GM12892 (cell line): ENCODE results near the gene CYTH2.

Experiments used
- DNase-seq: peaks from one replicate; pipeline ENCODE4 v3.0.0; 2011; ENCODE audit not compliant: insufficient read length
- FAIRE-seq: peaks from 2 replicates; lab custom pipeline; 2011; peaks lifted over from hg19 to GRCh38; lab: Jason Lieb, UNC
- POLR2A ChIP-seq: IDR thresholded peaks from 2 replicates; pipeline ENCODE4 v1.6.1; 2011; ENCODE audit warnings: low read depth, low read length, control low read depth
- POLR2AphosphoS5 ChIP-seq: IDR thresholded peaks from 2 replicates; pipeline ENCODE4 v1.6.1; 2011; ENCODE audit warnings: low read depth, low read length, control low read depth
- TAF1 ChIP-seq: IDR thresholded peaks from 2 replicates; pipeline ENCODE4 v1.6.1; 2011; ENCODE audit warnings: low read depth, mild to moderate bottlenecking, control low read depth, low read length, borderline replicate concordance

CYTH2 gene

GRCh38 chr19:48502350-48503018 lies 33.3 kb downstream of the CYTH2 start:
- no peak for FAIRE-seq
- no peak for TF ChIP-seq TAF1
- TF ChIP-seq POLR2A, result no peak
- no peak for TF ChIP-seq POLR2AphosphoS5
- peak; percentile 71 for DNase-seq

DNA sequence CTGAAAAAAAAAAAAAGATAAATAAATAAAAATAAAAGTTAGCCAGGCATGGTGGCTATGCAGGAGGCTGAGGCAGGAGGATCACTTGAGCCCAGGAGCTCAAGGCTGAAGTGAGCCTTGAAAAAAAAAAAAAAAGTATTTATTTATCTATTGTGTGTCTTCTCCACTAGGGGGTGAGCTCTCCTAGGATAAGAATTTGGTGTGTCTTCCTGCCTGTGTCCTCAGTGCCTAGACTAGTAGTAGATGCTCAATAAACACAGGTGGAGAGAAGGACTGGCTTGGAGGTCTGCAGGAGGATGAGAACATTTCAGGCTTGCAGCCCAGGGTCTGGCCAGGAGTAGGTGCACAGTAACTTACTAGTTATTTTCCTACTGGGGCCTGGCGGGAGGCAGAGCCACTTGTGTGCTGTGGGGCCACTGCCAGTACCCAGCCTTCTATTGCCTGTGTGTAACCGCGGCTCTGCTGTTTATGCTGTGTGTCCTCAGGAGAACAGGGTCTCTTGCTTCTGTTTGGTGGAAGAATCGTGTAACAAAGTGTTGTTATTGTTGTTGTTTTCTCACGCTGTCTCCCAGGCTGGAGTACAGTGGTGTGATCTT lies 37.1 kb downstream of the CYTH2 start:
- FAIRE-seq (no peak), DNase-seq (peak; percentile 42)
- TF ChIP-seq TAF1, result no peak
- TF ChIP-seq POLR2A, result no peak
- no peak for TF ChIP-seq POLR2AphosphoS5

DNA sequence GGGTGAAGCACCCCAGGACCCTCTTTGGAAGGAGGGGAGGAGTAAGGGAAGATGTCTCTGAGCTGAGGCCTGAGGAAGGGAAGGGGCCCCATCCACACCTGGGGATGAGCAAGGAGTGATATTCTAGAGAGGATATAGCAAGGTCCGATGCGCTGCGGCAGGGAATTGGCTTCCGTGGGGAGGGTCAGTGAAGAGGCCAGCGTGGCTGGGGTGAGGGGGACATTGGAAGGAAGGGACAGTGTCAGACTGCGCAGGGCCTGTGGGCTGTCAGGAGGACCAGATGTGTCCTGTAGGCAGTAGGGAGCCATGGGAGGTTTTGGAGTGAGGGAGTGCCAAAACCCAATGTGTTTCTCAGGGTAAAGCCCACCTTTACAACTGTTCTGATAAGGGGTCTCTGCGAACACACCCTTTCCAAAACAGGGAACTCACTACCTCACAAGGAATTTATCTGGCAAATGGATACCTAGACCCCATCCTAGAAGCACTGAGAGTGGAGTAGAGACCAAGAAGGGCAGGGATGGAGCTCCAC lies 38.8 kb downstream of the CYTH2 start:
- DNase-seq, result no peak
- TF ChIP-seq POLR2AphosphoS5 (no peak), POLR2A (no peak), TAF1 (no peak)
- FAIRE-seq, result no peak

DNA sequence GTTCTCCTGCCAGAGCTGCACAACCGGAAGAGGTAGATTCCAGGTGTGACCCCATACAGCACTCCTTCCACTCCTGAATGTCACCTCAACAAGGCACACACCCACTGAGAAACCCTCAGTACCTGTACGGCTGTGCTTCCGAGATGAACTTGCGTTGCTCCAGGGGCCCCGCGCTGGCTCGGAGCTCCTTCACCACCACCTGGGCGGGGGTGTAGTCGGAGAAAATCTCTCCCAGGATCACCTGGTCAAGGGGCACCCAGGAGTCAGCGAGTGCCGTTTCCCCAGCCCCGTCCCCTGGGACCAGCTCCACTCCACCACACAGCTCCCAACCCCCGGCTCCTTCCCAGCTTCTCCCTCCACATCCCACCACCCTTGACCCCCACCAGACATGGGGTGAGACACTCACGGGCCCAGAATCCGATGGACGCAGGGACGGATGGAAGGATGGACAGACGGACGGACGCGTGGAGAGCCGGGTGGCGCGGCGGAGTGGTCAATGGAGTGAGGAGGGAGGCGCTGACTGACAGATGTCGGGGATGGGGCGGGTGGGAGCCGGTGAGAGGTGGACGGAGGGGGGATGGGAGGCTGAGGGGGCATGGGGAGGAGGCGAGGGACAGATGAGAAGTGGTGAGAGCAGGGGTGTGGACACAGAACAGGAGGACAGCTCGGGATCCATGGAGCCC lies 39.7 kb downstream of the CYTH2 start:
- DNase-seq, result no peak
- FAIRE-seq, result no peak
- TF ChIP-seq TAF1 (no peak), POLR2AphosphoS5 (no peak), POLR2A (no peak)

DNA sequence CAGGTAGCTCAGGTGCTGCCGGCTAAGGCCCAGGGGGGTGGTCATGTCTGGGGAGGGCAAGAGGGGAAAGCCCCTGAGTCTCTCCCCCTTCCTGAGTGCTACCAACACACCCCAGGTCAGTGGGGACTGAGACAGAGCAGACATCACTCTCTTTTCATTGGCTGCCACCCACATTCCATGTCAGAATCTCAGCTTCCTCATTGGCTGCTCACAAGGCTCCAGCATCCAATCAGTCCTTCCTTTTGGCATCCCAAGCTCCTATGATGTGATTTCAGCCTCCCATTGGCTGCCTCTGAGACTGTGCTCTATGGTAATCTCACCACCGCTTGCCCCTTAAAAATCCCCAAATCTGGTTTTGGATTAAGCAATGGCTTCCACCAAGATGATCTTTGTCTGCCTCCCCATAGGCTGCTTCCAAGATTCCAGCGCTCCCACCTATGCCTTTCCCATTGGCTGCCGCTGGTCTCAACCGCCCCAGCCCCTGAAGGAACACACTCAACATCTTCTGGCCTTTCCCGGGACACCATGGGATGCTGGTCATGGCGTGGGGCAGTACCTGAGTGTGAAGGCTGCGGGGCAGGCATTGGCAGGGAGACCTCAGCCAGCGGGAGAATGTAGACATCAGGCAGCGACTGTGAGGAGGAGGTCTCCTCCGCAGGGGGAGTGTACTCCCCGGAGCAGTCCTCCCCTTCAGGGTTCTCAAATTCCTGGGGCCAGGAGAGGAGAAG lies 40.5 kb downstream of the CYTH2 start:
- DNase-seq (no peak), FAIRE-seq (no peak)
- TF ChIP-seq TAF1, result no peak
- TF ChIP-seq POLR2AphosphoS5, result no peak
- no peak for TF ChIP-seq POLR2A

DNA sequence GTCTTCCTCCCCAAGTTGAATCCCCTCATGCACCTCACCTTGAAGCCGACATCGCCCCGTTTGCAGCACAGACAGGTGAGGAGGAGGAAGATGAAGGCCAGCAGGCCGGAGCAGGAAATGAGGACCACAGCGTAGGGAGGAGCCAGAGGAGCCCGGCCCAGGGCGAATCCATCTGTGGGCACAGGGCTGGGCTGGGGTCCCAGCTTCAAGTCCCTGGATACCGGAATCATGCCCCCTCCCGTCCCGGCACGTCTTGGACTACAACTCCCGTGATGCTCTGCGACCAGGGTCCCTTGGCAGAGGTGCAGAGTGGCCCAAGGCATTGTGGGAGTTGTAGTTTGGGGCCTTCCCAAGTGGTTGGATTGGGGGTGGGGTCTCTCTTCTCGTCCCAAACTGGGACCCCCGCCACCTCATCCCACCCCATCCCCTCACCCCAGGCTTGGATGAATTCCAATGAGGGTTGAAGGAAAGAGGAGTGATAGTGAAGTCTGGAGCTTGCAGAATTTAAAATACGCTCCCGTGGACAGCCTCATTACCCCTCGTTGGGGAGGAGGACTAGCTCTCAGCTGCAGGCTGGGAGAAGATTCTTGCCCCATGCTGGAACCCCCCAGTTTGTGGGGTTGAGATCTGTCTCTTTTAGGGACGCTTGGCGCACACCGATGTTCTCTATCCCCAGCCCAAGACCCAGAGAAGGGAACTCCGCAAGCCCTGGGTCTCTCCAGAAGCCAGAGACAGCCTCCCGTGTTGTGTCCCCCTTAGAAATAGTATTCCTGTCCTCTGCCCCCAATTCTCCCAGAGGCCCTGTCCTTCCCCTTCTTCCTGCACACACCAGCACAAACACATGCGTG lies 41.5 kb downstream of the CYTH2 start:
- peak; percentile 61 for DNase-seq
- TF ChIP-seq TAF1 (no peak), POLR2A (no peak), POLR2AphosphoS5 (no peak)
- peak; percentile 74 for FAIRE-seq

GRCh38 chr19:48511321-48511731 lies 42.2 kb downstream of the CYTH2 start:
- no peak for TF ChIP-seq POLR2A
- DNase-seq (no peak), FAIRE-seq (no peak)

DNA sequence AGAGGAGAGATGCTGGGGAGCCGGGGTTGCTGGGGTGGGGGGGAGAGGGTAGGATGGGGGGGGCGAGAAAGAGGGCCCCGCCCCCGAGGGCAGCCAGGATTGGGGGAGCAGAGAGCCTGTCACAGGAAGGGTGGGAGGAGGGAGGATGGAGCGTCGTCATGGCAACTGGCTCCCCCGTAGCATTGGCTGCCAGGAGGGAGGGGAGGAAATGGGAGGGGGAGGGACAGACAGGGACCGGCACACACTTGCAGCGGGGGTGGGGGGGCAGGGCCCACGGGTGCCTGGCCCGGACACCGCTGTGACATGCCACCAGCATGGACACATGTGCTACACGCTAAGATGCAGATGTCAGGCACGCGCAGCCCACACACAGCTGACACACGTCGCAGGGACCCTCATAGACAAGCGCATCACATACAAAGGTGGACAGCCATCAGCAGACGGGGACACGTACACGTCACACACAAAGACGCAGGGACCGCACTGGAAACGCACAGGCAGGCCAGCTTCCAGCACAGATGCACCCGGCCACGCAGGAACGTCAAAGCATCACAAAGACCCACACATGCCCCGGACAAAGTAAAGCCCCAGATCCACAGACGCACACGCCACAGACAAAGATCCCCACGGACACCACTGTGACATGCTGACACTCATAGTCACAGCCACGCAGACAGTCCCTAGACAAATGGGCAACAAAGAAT lies 42.8 kb downstream of the CYTH2 start, which contains the start of gene LMTK3:
LMTK3 (minus strand) TSS at position 36 of the 704 bp plus-strand sequence. CDS start 259 bp downstream, outside the sequence.
- TF ChIP-seq TAF1 (no peak), POLR2AphosphoS5 (no peak), POLR2A (no peak)
- no peak for DNase-seq
- FAIRE-seq, result no peak

DNA sequence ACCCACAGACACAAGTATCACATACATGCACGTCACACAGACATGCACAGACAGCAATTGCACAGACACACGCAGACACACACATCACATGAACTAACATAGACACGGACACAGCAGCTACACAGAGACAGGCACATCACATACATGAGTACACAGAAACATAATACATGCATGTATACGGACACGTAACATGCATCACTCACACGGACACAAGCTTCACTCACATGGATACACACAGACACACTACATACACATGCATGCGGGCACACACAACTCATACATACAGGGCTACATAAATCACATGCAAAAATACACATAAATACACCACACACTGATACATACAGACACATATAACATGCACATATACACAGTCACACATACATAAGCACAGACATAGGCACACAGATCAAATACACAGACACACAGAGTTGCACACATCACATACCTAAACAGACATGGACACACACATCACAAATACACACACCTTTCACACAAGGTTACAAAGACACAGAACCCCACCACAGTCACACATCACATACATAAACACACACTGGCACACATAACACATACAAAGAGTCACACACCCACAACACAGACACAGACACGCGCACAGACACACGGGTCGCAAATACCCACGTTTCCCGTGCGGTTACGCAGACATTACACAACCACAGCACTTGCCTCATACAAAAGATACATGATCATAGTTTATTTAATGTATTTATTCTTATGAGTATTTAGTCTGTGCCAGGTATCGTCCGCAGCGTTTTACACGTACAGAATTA lies 43.5 kb downstream of the CYTH2 start:
- FAIRE-seq (no peak), DNase-seq (no peak)
- TF ChIP-seq POLR2AphosphoS5, result no peak
- TF ChIP-seq POLR2A, result no peak
- no peak for TF ChIP-seq TAF1

GRCh38 chr19:48513289-48514122 lies 44.3 kb downstream of the CYTH2 start:
- no peak for TF ChIP-seq TAF1
- no peak for TF ChIP-seq POLR2AphosphoS5
- no peak for TF ChIP-seq POLR2A
- FAIRE-seq (peak; percentile 87), DNase-seq (peak; percentile 80)
